ENCODE data around the gene HNRNPA0.

The HNRNPA0 gene

GRCh38 chr5:137724251-137724650 is 29.9 kb downstream of the HNRNPA0 start:
- TF ChIP-seq REST (IDR thresholded peaks at IDR 0.05; ENCODE audit: insufficient read depth in 1 of 2, low read depth in 2 of 2, low read length in 2 of 2) (no peak), POLR2AphosphoS5 (IDR thresholded peaks at IDR 0.05; ENCODE audit: low read depth, low read length) (no peak)

DNA sequence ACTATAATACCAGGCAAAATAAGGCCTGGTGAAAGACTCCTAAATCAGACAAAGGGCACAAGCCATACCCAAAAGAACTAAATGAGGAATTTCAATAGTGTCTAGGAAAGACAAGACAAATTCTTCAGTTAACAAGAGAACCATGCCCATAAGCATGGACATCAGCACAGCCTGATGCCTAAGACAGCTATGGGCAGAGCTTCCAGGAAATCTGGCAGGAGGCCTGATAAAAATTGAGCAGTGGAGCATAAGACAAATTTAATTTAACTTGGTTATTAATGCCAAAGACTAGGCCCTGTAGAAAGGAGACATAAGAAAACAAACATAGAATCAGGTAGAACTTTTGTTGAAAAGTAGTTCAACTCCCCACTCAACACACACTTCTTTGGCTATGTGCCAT is 35.6 kb downstream of the HNRNPA0 start:
- no peak for TF ChIP-seq TAF1 (IDR thresholded peaks at IDR 0.05; ENCODE audit: borderline replicate concordance, insufficient read depth, low read length)
- no peak for TF ChIP-seq FOXP2 (optimal IDR thresholded peaks at IDR 0.05; ENCODE audit: borderline replicate concordance, extremely low read depth, extremely low read length, insufficient read depth)
- TF ChIP-seq POLR2AphosphoS5 (IDR thresholded peaks at IDR 0.05; ENCODE audit: low read depth, low read length), result no peak
- TF ChIP-seq SIN3A (IDR thresholded peaks at IDR 0.05; ENCODE audit: borderline replicate concordance, insufficient read depth, low read length), result no peak
- TF ChIP-seq REST (IDR thresholded peaks at IDR 0.05; ENCODE audit: insufficient read depth in 1 of 2, low read depth in 2 of 2, low read length in 2 of 2), result no peak

DNA sequence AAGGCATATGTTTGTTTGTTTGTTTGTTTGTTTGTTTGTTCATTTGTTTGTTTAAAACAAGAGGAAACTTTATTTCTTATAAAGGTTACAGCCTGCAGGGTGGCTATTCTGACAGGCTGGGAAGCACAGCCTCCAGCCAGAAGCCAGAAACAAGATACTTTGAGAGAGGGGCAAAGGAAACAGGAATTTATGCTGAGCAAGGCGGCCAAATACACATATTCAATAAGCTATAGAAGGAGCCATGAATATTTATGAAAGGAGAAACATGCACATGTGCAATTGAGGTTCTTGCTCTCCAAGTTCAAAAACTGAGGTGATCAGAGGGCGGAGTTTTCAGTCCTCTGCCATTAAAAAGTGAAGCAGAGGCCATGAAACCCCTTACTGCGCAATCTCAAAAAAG is 37.8 kb downstream of the HNRNPA0 start:
- TF ChIP-seq TAF1 (IDR thresholded peaks at IDR 0.05; ENCODE audit: borderline replicate concordance, insufficient read depth, low read length) (no peak), REST (IDR thresholded peaks at IDR 0.05; ENCODE audit: insufficient read depth in 1 of 2, low read depth in 2 of 2, low read length in 2 of 2) (no peak), POLR2AphosphoS5 (IDR thresholded peaks at IDR 0.05; ENCODE audit: low read depth, low read length) (no peak), FOXP2 (optimal IDR thresholded peaks at IDR 0.05; ENCODE audit: borderline replicate concordance, extremely low read depth, extremely low read length, insufficient read depth) (no peak), SIN3A (IDR thresholded peaks at IDR 0.05; ENCODE audit: borderline replicate concordance, insufficient read depth, low read length) (no peak)

DNA sequence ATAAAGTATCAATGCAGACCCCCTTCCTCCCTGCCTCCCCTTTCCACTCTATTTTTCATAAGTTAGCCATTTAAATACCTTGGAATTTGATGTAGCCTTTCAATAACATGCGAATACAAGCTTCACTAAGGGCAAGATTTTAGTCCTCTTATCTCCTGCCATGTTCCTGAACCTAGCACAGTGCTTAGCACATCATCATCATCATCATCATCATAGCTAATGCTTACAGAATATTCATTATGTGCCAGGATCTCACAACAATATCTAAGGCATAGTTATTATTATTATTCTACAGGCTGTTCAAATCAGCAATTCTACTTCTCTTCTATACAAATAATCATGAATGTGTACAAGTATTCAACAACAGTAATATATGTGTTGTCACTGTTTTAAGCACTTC is 38.7 kb downstream of the HNRNPA0 start:
- TF ChIP-seq REST (IDR thresholded peaks at IDR 0.05; ENCODE audit: insufficient read depth in 1 of 2, low read depth in 2 of 2, low read length in 2 of 2) (no peak), POLR2AphosphoS5 (IDR thresholded peaks at IDR 0.05; ENCODE audit: low read depth, low read length) (no peak), TAF1 (IDR thresholded peaks at IDR 0.05; ENCODE audit: borderline replicate concordance, insufficient read depth, low read length) (no peak), FOXP2 (optimal IDR thresholded peaks at IDR 0.05; ENCODE audit: borderline replicate concordance, extremely low read depth, extremely low read length, insufficient read depth) (no peak), SIN3A (IDR thresholded peaks at IDR 0.05; ENCODE audit: borderline replicate concordance, insufficient read depth, low read length) (no peak)

DNA sequence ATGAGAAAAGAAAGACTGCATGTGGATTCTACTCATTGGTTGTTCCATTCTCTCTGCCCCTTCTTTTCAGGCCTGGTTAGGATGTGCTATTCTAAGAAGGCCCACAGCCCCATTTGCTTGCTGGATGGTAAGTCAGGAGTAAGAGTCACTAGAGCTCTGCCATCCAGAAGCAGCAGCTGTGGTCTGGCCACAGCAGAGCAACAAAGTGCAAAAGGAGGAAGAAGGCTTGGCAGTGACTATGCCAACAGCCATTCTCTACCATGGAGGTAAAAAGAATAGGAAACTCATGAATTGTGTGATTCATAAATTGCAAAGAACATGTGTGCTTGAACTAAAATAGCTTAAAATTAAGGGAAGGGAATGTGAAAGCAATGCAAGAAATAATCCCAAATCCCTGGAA is 39.2 kb downstream of the HNRNPA0 start:
- no peak for TF ChIP-seq FOXP2 (optimal IDR thresholded peaks at IDR 0.05; ENCODE audit: borderline replicate concordance, extremely low read depth, extremely low read length, insufficient read depth)
- TF ChIP-seq REST (IDR thresholded peaks at IDR 0.05; ENCODE audit: insufficient read depth in 1 of 2, low read depth in 2 of 2, low read length in 2 of 2), result no peak
- no peak for TF ChIP-seq SIN3A (IDR thresholded peaks at IDR 0.05; ENCODE audit: borderline replicate concordance, insufficient read depth, low read length)
- TF ChIP-seq POLR2AphosphoS5 (IDR thresholded peaks at IDR 0.05; ENCODE audit: low read depth, low read length), result no peak
- no peak for TF ChIP-seq TAF1 (IDR thresholded peaks at IDR 0.05; ENCODE audit: borderline replicate concordance, insufficient read depth, low read length)
